ENCODE data around the gene LRMDA.
"Not testable (repeated sequence)": the region's sequence is repeated elsewhere in the genome, so short reads cannot be mapped to it uniquely, and the experiment has no call there.

Gene LRMDA

DNA sequence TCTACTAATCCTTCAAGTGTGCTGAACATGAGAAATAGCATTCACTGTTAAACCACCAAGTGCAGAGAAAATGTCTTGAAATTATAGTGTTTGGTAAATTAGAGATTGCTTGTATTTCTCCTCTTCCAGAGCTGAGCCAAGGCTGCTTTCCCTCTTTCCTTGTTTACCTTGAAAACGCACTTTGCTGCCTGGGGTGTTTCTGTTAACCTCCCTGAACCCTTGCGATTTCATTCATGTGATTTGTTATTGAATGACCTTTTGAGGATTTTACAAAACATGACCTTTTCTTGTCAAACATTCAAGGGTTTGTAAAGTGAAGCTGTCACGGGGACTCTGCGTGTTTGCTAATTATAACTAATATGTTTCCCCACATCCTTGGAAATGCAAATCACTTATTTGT lies 169.4 kb downstream of the LRMDA start:
- no peak overlapping the region for H3K4me3 ChIP-seq (ENCODE audit: insufficient read depth, low read length, poor library complexity, severe bottlenecking)
- no peaks in the 10 kb centered on the region for H3K79me2 ChIP-seq (ENCODE audit: insufficient read depth, low read length)
- no peak overlapping the region for H3K27ac ChIP-seq (ENCODE audit: low read depth, low read length)
- TF ChIP-seq, protein P1, sequence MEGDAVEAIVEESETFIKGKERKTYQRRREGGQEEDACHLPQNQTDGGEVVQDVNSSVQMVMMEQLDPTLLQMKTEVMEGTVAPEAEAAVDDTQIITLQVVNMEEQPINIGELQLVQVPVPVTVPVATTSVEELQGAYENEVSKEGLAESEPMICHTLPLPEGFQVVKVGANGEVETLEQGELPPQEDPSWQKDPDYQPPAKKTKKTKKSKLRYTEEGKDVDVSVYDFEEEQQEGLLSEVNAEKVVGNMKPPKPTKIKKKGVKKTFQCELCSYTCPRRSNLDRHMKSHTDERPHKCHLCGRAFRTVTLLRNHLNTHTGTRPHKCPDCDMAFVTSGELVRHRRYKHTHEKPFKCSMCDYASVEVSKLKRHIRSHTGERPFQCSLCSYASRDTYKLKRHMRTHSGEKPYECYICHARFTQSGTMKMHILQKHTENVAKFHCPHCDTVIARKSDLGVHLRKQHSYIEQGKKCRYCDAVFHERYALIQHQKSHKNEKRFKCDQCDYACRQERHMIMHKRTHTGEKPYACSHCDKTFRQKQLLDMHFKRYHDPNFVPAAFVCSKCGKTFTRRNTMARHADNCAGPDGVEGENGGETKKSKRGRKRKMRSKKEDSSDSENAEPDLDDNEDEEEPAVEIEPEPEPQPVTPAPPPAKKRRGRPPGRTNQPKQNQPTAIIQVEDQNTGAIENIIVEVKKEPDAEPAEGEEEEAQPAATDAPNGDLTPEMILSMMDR (IDR thresholded peaks at IDR 0.05; ENCODE audit: insufficient read depth, low read length, poor library complexity, severe bottlenecking), result no peak
- TF ChIP-seq EZH2phosphoT487 (conservative IDR thresholded peaks at IDR 0.05; ENCODE audit: low read length), result no peak
- no peaks in the 10 kb centered on the region for H3K9me2 ChIP-seq (replicated peaks; ENCODE audit: insufficient read depth, low read length)
- no peaks in the 10 kb centered on the region for H3K36me3 ChIP-seq (ENCODE audit: low read length)
- no peak overlapping the region for H2AFZ ChIP-seq (ENCODE audit: low read depth, low read length, severe bottlenecking)
- H4K20me1 ChIP-seq (ENCODE audit: low read depth, low read length), result no peaks in the 10 kb centered on the region
- no peaks in the 10 kb centered on the region for H3F3A ChIP-seq (ENCODE audit: insufficient read depth)
- no peaks in the 10 kb centered on the region for H3K27me3 ChIP-seq (ENCODE audit: low read length)
- no peaks in the 10 kb centered on the region for H3K9me3 ChIP-seq (ENCODE audit: insufficient read depth, low read length)
- no peak overlapping the region for H3K4me2 ChIP-seq (ENCODE audit: low read depth, low read length, poor library complexity, severe bottlenecking)
- H3K9ac ChIP-seq (ENCODE audit: low read length), result no peak overlapping the region

DNA sequence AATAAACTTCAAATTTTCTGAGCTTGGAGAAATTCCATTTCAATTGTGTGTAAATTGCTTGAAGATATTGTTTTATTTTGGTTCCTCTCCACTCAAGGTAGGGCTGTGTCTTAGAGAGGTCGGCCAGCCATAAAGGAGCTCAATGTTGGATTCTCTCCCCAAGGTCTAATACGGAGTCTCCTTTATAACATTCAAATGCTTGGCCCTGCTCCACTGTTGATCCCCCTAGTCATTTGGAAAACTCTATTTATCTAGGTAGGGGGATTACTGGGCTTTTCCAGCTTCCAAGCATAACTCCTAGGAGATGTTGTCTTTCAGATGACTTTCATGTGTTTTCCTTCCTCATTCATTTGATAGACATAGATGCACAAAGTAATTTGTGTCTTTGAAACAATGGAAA lies 170.9 kb downstream of the LRMDA start:
- H3K27ac ChIP-seq (ENCODE audit: low read depth, low read length), result no peak overlapping the region
- no peaks in the 10 kb centered on the region for H3K9me3 ChIP-seq (ENCODE audit: insufficient read depth, low read length)
- no peaks in the 10 kb centered on the region for H4K20me1 ChIP-seq (ENCODE audit: low read depth, low read length)
- no peak overlapping the region for H3K4me3 ChIP-seq (ENCODE audit: insufficient read depth, low read length, poor library complexity, severe bottlenecking)
- no peaks in the 10 kb centered on the region for H3K27me3 ChIP-seq (ENCODE audit: low read length)
- no peaks in the 10 kb centered on the region for H3F3A ChIP-seq (ENCODE audit: insufficient read depth)
- H2AFZ ChIP-seq (ENCODE audit: low read depth, low read length, severe bottlenecking), result no peak overlapping the region
- no peaks in the 10 kb centered on the region for H3K36me3 ChIP-seq (ENCODE audit: low read length)
- H3K9me2 ChIP-seq (replicated peaks; ENCODE audit: insufficient read depth, low read length), result no peaks in the 10 kb centered on the region
- H3K79me2 ChIP-seq (ENCODE audit: insufficient read depth, low read length), result no peaks in the 10 kb centered on the region
- no peak overlapping the region for H3K4me2 ChIP-seq (ENCODE audit: low read depth, low read length, poor library complexity, severe bottlenecking)
- no peak for TF ChIP-seq EZH2phosphoT487 (conservative IDR thresholded peaks at IDR 0.05; ENCODE audit: low read length)
- TF ChIP-seq, protein P1 (IDR thresholded peaks at IDR 0.05; ENCODE audit: insufficient read depth, low read length, poor library complexity, severe bottlenecking), result no peak
- no peak overlapping the region for H3K9ac ChIP-seq (ENCODE audit: low read length)

GRCh38 chr10:75605096-75605495 lies 173.7 kb downstream of the LRMDA start:
- Histone ChIP-seq H3F3A (ENCODE audit: insufficient read depth) (no peaks in the 10 kb centered on the region), H4K20me1 (ENCODE audit: low read depth, low read length) (no peaks in the 10 kb centered on the region), H3K36me3 (ENCODE audit: low read length) (no peaks in the 10 kb centered on the region), H2AFZ (ENCODE audit: low read depth, low read length, severe bottlenecking) (no peak overlapping the region), H3K27ac (ENCODE audit: low read depth, low read length) (no peak overlapping the region), H3K9me3 (ENCODE audit: insufficient read depth, low read length) (no peaks in the 10 kb centered on the region), H3K9ac (ENCODE audit: low read length) (no peak overlapping the region), H3K27me3 (ENCODE audit: low read length) (no peaks in the 10 kb centered on the region), H3K4me3 (ENCODE audit: insufficient read depth, low read length, poor library complexity, severe bottlenecking) (no peak overlapping the region), H3K4me2 (ENCODE audit: low read depth, low read length, poor library complexity, severe bottlenecking) (no peak overlapping the region), H3K9me2 (replicated peaks; ENCODE audit: insufficient read depth, low read length) (no peaks in the 10 kb centered on the region), H3K79me2 (ENCODE audit: insufficient read depth, low read length) (no peaks in the 10 kb centered on the region)
- no peak for TF ChIP-seq EZH2phosphoT487 (conservative IDR thresholded peaks at IDR 0.05; ENCODE audit: low read length)
- TF ChIP-seq, protein P1 (IDR thresholded peaks at IDR 0.05; ENCODE audit: insufficient read depth, low read length, poor library complexity, severe bottlenecking), result no peak

GRCh38 chr10:75605795-75606194 lies 174.4 kb downstream of the LRMDA start:
- not testable (repeated sequence) for H3K27me3 ChIP-seq (ENCODE audit: low read length); H3K27ac ChIP-seq (ENCODE audit: low read depth, low read length); H3K4me2 ChIP-seq (ENCODE audit: low read depth, low read length, poor library complexity, severe bottlenecking)

More at GRCh38 chr10:75605795-75606194, 174.4 kb downstream of the LRMDA start:
- H3K9me2 ChIP-seq (replicated peaks; ENCODE audit: insufficient read depth, low read length); H3K9me3 ChIP-seq (ENCODE audit: insufficient read depth, low read length); H2AFZ ChIP-seq (ENCODE audit: low read depth, low read length, severe bottlenecking); H3K79me2 ChIP-seq (ENCODE audit: insufficient read depth, low read length); H3K36me3 ChIP-seq (ENCODE audit: low read length); H4K20me1 ChIP-seq (ENCODE audit: low read depth, low read length); H3K4me3 ChIP-seq (ENCODE audit: insufficient read depth, low read length, poor library complexity, severe bottlenecking); H3K9ac ChIP-seq (ENCODE audit: low read length); H3F3A ChIP-seq (ENCODE audit: insufficient read depth): not testable (repeated sequence)

All from SU-DHL-6 (cell line).